GM18873 (cell line): ENCODE results near the gene TMED5.
"Not testable (repeated sequence)": the region's sequence is repeated elsewhere in the genome, so short reads cannot be mapped to it uniquely, and the experiment has no call there.

ENCODE experiments used
- ATAC-seq: cut with Tn5 transposase; IDR thresholded peaks from one replicate; pipeline ENCODE4 v1.9.1; 2021; ENCODE audit warnings: mild to moderate bottlenecking, moderate library complexity, moderate number of reproducible peaks; ENCODE audit not compliant: unreplicated experiment, low FRiP score

TMED5 gene

GRCh38 chr1:93179886-93180722 lies at the start of gene TMED5:
Gene TMED5 (minus strand): TSS chr1:93180413. CDS start chr1:93180242, 171 bp downstream.
- ATAC-seq = peak; percentile 83

GRCh38 chr1:93223023-93223675 lies 42.9 kb upstream of the TMED5 start:
- no peak for ATAC-seq

- ATAC-seq = no peak
These were observed 41.7 kb upstream of the TMED5 start for GRCh38 chr1:93221913-93222312.

GRCh38 chr1:93220716-93221115 lies 40.5 kb upstream of the TMED5 start:
- ATAC-seq = not testable (repeated sequence)

- ATAC-seq = no peak
These were observed 39.2 kb upstream of the TMED5 start for GRCh38 chr1:93219443-93219842.

GRCh38 chr1:93215322-93215721 lies 35.1 kb upstream of the TMED5 start:
- ATAC-seq = no peak

GRCh38 chr1:93207211-93207610 lies 27.0 kb upstream of the TMED5 start:
- no peak for ATAC-seq

GRCh38 chr1:93206567-93206954 lies 26.3 kb upstream of the TMED5 start:
- ATAC-seq = no peak

- no peak for ATAC-seq
These were observed 25.8 kb upstream of the TMED5 start for GRCh38 chr1:93205892-93206566.

GRCh38 chr1:93200714-93201113 lies 20.5 kb upstream of the TMED5 start:
- no peak for ATAC-seq

- ATAC-seq = no peak
These were observed 19.9 kb upstream of the TMED5 start for GRCh38 chr1:93200086-93200620.

GRCh38 chr1:93199150-93199549 lies 18.9 kb upstream of the TMED5 start:
- ATAC-seq = no peak

GRCh38 chr1:93196591-93196990 lies 16.4 kb upstream of the TMED5 start:
- ATAC-seq = no peak

GRCh38 chr1:93194231-93194990 lies 14.2 kb upstream of the TMED5 start:
- ATAC-seq = no peak

- ATAC-seq = no peak
These were observed 10.2 kb upstream of the TMED5 start for GRCh38 chr1:93190432-93190831.

GRCh38 chr1:93186667-93187066 lies 6.5 kb upstream of the TMED5 start:
- no peak for ATAC-seq

- no peak for ATAC-seq
These were observed 755 bp upstream of the TMED5 start, which contains the start of gene CCDC18 for GRCh38 chr1:93180723-93181613. Gene CCDC18 (plus strand): TSS chr1:93180724. CDS start chr1:93183362, 2,638 bp downstream.

- ATAC-seq = no peak
These were observed 1.8 kb downstream of the TMED5 start for GRCh38 chr1:93178418-93178817.

- no peak for ATAC-seq
These were observed 2.2 kb downstream of the TMED5 start for GRCh38 chr1:93177991-93178390.
